ENCODE measurements around the gene GGNBP2.
"Not testable (repeated sequence)": the region's sequence is repeated elsewhere in the genome, so short reads cannot be mapped to it uniquely, and the experiment has no call there.

The GGNBP2 gene, protein sequence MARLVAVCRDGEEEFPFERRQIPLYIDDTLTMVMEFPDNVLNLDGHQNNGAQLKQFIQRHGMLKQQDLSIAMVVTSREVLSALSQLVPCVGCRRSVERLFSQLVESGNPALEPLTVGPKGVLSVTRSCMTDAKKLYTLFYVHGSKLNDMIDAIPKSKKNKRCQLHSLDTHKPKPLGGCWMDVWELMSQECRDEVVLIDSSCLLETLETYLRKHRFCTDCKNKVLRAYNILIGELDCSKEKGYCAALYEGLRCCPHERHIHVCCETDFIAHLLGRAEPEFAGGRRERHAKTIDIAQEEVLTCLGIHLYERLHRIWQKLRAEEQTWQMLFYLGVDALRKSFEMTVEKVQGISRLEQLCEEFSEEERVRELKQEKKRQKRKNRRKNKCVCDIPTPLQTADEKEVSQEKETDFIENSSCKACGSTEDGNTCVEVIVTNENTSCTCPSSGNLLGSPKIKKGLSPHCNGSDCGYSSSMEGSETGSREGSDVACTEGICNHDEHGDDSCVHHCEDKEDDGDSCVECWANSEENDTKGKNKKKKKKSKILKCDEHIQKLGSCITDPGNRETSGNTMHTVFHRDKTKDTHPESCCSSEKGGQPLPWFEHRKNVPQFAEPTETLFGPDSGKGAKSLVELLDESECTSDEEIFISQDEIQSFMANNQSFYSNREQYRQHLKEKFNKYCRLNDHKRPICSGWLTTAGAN

DNA sequence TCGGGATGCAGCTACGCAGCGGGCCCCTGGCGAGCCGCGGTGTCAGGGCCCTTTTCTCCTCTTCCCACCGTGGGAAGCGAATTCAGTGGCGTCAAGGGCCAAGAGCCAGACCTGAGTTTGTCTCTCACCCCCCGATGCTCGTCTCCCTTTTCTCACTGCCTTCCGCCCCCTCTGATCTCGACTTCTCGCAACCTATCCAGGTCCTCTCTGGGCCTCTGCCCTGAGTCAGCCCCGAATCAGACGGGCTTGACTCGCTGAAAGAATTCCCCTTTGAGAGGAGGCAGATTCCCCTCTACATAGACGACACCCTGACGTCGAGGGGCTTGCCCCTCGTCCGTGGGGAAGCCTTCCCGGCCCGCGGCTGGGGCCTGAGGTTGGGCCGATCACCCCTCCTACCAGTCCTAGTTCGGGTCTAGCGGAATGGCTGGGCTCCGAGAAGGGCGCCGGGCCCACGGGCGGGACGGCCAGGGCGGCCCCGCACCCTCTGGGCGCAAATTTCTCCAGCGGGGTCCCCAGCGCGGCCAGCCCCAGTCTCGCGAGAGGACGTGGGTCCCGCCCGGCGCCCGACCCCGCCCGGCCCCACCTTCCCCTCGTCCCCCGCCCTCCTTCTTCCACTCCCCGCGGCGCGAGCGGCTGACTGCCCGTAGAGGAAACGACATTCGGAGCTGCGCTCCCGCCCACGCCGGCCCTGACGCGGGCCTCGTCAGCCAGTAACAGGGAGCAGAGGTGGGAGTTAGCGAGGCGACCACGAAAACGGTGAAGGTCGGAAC lies at the start of gene GGNBP2:
GGNBP2 (plus strand) TSS at position 613 of the 770 bp plus-strand sequence. CDS start 806 bp downstream, outside the sequence.
- DNase-seq, result peak; percentile 85

DNA sequence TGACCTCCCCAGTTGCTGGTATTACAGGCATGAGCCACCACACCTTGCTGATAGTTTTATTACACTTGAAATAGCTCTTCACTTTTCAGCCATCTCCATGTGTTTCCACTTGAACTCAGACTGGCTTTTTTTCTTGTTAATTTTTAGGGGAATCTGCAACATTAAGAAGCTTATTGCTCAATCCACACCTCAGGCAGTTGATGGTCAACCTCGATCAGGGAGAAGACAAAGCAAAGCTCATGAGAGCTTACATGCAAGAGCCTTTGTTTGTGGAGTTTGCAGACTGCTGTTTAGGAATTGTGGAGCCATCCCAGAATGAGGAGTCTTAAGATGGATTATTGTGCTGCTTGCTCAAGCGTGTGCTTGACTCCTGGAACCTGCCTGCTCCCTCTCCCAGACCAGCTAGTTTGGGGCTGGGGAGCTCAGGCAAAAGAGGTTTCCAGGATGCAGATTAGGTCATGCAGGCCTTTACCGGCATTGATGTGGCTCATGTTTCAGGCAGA lies 49.6 kb upstream of the GGNBP2 start:
- peak; percentile 16 for DNase-seq

DNA sequence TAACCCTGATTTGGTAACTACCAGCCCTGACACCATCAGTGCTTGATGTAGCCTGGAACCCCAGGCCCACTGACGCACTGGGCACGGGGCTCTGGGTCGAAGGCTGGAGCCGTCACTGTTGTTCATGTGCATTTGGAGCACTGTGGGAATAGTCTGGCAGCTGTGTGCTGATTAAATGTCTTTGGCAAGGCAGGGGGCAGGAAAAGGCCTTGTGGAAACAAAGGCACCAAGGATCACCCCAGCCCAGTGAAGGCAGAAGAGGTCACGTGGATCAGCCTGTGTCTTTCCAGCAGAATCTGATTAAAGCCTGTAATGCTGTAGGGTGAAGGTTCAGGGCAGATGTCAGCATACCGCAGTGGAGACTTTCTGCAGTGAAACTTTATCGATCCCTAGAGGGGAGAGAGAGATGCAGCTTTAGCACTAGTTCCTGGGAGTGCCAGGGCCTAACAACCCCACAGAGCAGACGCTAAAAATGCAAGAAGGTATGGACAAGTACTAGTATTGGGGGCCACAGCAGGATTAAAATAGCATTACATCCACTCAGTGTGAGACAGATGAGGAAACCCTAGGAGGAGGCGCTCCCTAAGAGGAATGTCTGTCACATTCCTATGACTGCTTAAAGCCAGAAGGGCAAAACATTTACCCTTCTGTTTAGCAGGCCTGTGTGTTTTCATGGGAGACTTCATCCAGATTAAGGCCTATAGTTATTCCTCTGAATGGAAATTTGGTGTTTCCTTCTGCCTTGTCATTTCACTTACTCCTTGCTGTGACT lies 48.5 kb upstream of the GGNBP2 start:
- DNase-seq, result no peak

DNA sequence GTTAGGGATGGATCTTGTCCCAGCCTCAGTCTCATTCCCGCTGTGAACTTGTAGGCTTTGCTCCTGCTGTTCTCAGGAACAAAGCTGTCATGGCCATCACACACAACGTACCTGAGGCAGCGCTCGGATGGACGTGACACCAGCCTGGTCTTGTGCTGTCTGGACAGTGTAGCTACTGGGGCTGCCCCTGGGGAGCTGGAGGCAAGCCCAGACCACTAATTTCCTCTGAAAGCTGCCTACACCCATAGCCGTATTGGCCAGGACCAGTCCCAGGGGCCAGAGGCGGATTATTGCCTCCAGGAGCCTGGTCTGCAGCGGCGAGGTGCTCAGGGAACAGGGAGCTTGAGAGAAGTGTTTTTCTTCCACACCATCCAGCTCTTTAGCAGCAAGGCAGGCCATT lies 46.6 kb upstream of the GGNBP2 start:
- DNase-seq, result no peak

DNA sequence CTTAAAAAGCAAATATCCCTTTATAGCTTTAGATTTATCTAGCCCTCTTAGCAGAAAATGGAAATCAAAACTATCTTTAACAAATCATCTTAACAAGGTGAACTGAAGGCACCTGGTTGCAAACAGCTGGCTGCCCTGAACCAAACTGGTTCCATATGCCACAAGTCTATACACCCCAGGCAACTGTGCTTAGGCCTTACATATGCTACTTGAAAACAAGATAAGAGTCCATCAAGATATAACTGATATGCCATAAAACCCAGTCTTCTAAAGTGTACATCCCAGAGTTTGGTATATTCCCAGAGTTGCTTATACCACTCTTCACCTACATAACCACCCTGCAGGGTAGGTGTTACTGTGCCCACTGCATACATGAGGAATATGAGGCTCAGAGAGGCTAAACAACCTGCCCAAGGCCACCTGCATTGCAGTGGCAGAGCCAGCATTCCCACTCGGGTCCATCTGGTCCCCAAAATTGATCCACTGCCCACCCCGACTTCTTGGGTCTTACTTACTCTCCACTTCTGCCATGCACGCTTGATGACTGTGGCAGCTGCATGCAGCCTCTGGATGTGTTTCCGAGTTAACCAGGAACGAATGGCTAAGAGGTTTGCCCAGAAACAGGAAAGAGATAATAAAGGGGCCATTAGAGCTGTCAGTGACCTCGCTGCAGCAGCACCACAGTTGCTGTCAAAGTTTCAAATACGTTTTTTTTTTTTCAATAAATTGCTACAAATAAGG lies 46.0 kb upstream of the GGNBP2 start:
- DNase-seq, result no peak

DNA sequence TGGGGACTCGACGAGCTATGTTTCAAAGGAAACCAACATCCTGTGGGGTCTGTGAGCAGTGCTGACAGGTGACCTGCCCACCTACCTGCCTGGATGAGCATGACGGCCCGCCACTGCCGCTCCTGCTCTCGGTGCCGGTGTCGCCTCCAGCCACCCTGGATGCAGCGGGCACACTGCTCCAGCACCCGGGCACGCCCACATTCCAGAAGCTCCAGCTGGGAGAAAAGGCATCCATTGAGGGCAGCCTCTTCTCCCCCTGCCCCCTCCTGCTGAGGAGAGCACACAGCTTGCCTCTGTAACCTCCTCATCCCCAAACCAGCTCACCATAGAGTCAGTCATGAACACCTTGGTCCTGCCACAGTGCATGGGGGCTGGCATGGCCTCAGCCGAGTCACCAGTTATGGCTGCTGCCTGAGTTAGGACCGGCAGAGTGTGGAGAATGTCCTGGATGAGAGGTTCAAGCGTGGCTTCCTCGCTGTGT lies 43.9 kb upstream of the GGNBP2 start:
- no peak for DNase-seq

DNA sequence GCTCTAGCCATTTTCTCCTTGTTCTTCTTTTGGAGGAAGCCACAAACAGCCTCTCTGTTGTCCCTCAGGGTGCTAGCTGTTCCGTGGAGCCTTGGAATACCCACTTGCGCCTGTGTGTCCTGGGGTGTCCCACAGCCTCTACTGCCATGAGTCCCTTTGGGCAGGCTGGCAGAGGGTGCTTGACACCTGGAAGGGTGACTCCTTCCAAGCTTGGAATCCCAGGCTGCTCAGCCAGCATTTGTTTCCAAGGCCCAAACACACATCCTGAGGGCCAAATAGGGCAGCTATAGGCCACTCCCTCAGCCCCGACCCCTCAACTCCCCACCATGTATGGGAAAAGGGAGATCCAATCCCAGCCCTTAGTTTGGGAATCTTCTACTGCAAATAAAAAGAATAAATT lies 43.4 kb upstream of the GGNBP2 start:
- DNase-seq, result no peak

DNA sequence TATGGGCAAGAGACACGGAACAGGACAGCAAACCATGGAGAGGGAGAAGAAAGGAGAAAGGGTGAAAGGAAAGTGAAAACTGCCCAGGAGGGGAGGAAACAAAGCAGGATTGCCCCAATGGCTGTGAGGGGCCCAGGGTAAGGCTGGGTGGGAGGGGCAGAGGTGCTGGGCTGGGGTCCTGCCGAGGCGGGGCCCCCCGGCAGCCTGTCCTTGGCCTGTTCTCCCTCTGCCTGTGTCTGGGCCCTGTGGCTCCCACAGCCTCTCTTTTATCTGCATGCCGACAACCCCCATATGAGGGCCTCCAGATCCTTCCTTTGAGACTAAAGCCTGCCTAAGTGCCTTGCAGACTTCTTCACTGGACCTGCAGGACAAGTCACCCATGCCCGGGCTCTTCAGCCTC lies 42.8 kb upstream of the GGNBP2 start:
- DNase-seq, result no peak

DNA sequence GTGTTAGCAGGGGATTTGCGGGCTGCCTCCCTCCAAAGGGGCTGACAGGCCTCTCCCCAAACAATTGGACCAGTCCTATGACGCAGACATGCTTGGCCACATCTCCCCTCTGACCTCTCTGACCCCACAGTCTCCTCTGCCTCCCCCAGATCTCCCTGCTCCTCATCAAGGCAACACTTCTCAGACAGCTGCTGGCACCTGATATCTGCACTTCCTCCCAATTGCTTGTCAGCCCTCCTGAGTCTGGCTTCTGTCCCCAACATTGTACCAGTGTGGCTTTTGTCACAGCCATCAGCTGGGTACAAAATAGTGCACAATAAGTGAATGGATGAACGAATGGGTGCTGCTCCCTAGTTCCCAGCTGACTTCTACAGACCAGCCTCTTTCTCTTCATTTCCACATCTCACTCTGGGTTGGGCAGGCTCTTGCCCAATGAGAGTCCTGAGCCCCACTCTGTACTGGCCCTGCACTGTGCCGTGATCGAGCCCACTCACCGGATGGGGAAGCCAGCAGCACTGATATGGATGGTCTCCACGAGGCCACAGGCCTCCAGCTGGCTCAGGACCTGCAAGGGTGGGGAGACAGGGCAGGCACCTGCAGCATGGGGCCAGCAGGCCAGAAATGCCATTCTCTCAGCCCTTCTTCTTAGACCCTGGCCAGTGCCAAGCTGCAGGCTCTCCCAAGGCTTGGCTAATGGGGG lies 41.1 kb upstream of the GGNBP2 start:
- no peak for DNase-seq

DNA sequence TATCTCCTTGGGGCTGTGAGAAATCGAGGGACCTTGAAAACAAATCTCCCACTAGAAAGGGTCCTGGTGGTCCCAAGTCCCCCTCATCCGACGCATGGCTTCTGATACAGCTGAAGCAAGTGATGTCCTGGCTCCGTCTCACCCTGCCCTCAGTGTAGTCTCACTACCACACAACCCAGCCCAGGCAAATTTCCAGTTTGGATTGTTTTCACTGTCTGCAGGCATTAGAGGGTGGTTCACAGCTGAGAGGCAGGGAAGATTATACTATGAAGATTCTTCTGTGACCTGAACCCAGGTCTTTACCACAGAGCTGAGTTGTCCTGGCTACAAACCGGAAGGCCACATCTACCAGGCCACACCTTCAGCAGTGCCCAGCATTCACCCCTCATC lies 40.6 kb upstream of the GGNBP2 start:
- no peak for DNase-seq

DNA sequence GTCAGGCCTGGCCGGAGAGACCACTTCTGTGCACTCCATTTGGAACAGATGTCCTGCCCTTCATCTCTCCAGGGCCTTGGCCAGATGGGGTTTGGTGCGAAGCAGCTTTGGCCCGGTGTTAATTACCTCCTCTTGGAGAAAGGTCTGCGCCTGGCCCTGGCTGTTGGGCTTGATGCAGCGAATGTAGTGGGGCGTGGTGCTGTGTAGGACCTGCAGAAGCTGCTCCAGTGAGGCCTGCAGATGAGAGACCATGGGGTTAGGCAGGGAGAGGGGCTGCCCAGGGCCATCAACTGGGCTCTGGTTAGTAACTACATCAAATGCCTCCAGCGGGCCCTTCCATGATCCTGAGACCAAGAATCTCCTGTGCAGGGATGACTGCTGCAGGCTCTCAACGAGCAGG lies 39.5 kb upstream of the GGNBP2 start:
- no peak for DNase-seq

DNA sequence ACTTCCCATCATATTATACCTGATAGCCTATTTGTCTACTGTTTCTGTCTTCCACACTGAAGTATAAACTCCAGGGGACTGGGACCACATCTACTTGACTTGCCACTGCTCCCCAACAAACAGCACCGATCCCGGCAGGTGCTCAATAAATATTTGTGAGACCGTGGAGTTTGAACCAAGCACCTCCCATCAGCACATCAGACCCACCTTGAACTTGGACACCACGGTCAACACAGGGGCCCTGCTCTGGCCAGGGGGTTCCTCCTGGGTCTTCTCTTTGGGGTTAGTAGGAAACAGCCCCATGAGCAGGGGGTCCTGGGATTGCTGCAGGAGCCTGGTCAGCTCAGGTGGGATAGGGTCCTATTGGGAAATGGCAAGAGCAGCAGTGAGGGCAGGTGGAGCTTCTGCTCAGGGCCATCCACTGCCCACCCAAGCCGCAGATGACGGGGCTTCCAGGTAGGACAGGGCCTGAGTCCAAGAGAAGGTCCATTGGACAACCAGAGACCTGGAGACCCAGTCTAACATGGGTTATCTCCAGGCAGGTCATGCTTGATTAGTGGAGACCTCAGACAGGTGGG lies 38.4 kb upstream of the GGNBP2 start:
- no peak for DNase-seq

DNA sequence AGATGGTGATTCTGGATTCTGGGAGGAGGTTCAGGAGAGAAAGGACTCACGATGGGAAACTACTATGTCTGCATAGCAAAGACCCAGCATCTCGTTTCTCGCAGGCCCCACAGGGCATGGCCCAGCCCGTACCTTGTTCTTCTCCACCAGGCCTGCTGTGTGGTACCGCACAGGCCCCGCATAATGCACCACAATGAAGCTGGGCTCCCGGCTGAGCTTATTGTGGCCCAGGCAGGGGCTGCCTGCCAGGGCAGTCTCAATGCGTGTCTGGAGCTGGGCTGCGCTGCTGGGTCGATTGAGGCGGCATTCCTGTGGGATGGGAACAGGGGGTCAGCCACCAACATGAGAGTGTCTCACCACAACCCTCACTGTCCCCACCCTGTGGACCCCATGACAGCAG lies 37.9 kb upstream of the GGNBP2 start:
- no peak for DNase-seq

DNA sequence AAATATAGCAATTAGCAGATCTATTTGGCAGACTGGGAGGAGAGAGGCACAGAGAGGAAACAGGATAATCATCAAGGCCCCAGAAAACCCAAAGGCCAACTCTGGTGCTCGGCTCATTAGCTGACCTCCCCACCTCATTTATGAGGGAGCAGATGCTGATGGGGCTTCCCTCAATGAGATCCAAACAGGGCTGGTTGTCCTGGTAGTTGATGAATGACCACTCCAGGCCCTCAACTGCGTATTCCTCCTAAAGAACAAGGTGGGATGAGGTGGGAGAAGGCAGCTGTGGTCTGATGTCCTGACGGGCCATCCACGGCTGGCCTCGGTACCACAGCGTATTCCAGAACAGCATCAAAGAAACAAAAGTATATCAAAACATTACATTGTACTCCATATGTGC lies 37.5 kb upstream of the GGNBP2 start:
- no peak for DNase-seq

DNA sequence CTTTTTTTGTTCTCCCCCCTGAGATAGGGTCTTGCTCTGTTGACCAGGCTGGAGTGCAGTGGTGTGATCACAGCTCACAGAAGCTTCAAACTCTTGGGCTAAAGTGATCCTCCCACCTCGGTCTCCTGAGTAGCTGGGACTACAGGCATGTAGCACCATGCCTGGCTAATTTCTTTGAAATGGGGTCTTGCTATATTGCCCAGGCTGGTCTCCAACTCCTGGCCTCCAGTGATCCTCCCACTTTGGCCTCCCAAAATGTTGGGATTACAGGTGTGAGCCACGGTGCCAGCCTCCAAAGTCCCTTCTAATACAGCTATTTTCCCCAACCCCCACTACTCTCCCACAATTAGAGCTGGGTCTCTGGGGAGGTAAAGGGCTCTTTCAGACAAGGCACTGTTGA lies 36.3 kb upstream of the GGNBP2 start:
- not testable (repeated sequence) for DNase-seq

DNA sequence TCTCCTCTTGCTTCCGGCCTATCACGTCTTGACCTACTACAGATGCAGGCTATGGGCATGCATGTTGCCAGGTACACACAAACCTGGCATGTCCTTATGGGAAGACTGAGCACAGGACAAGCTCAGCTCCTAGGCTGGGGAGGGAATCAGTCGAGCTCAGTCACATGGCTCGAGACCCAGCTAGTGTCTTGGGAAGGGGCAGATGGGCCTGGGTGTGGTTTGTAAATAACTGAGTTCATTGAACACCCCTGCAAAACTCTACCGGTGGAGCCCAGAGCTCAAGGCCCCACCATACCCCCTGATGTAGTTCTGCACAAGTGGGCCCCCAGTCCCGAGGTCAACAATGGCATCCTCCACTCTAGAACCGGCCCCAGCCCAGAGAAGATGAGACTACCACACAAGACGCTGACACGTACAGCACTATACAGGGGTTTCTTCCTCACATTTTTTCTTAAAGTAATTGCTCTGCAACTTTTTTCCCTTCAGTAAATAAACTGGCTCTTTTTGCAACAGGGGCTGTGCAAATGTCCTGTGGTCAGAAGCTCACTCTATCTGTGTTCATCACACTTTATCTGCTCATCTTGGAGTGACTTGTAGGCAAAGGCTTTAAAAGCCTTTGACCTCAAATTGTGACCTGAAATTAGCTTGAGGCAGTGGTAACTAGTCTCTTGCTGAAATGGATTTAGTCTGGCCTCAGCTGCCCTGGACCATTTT lies 35.3 kb upstream of the GGNBP2 start:
- DNase-seq, result no peak

DNA sequence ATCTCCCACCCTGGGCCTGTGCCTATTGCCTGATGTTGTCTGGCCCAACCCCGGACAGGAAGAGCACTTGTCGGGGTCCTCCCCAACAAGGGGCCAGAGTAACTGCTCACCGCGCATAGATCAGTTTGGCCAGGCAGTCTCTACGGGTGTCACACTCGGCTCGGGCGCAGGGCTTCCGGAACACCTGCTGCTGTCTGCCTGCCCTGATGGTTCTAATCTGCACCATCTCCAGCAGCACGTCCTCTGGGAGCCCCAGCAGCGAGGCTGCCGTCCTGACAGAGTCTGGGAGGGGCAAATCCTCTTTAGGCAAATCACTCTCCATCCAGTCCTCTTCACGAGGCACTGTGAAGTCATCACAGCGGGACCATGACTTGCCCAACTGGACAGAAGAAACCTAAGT lies 34.1 kb upstream of the GGNBP2 start:
- DNase-seq, result no peak

DNA sequence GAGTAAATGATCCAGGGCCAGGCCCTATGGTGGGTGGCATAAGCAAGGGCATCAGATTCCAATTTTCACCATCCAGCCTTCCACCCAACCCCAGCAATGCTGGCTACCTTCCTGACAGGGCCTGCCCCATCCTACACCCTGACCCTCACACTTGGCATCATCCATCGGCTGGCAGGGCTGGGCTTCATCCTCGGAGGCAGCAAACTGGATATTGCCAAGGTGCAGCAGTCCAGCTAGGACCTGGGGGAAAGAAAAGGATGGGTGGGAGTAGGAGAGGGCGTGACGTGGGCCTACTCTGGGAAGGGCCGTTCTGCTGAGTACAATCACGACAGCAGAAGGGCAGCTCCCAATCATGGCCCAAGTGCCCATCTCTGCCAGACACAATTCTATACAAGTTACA lies 33.5 kb upstream of the GGNBP2 start:
- no peak for DNase-seq

DNA sequence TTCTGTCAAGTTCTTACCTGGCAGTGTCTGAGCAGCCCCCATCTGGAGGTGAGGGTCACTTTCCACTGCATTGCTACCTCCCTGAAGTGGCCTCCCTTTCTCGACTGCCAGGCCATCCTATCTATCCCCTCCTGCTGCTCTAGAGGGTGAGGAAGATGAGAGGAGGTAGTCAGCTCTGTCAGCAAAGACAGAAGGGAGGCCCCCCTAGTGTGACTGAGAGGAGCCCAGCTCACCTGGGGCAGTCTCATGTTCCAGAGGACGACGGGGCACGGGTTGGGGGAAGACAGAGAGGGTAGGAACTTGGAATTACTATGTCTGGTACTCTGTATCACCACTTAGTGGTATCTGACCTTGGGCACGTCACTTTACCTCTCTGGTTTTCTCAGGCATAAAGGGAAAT lies 32.1 kb upstream of the GGNBP2 start:
- DNase-seq, result no peak

DNA sequence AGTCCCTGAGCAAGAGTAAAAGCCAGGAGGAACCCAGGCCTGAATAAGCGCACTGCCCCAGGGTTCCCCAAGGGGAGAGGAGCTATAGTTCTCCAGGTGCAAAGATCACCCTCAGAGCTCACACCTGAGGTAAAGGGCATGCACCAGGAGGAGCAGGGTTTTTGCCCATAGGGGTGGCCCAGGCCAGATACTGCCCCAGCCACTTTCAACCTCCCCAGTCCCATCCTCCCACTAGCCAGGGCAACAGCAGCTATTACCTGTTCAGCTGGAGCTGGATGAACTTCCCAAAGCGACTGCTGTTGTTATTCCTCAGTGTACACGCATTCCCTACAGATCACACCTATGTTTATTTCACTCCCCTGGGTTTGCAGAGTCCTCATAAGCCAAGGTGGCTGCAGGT lies 29.9 kb upstream of the GGNBP2 start:
- DNase-seq, result no peak
